Transverse colon (tissue), 4 donors: ENCODE results near the gene UNC13B.

Experiments
- EP300 ChIP-seq: sonication (generic); formaldehyde crosslinking; IDR thresholded peaks from one replicate; pipeline ENCODE4 v1.6.1; 2017; ENCODE audit warnings: antibody characterized with exemption, low read depth
- POLR2A ChIP-seq: fragments of 450-650 bp; IDR thresholded peaks from one replicate; pipeline ENCODE4 v1.6.1; 2016; ENCODE audit warnings: antibody characterized with exemption, mild to moderate bottlenecking, moderate library complexity
- POLR2AphosphoS5 ChIP-seq, 3 donors: sonication (generic); formaldehyde crosslinking; IDR thresholded peaks; one replicate each; pipeline ENCODE4 v1.6.1; 2016; ENCODE audit warnings: antibody characterized with exemption in 3 of 3
- TF ChIP-seq, protein P1 (sequence below), 5 experiments: fragments of 200-600 bp in 3 of 5; fragments of 450-650 bp in 2 of 5; sonication (generic) in 3 of 5; IDR thresholded peaks; 1 replicate in 2 of 5; 2 replicates in 3 of 5; pipeline ENCODE4 v1.5.1; 2016 to 2017; ENCODE audit warnings: antibody characterized with exemption in 5 of 5, inconsistent platforms in 3 of 5, mild to moderate bottlenecking in 2 of 5, moderate library complexity in 1 of 5

DNA sequence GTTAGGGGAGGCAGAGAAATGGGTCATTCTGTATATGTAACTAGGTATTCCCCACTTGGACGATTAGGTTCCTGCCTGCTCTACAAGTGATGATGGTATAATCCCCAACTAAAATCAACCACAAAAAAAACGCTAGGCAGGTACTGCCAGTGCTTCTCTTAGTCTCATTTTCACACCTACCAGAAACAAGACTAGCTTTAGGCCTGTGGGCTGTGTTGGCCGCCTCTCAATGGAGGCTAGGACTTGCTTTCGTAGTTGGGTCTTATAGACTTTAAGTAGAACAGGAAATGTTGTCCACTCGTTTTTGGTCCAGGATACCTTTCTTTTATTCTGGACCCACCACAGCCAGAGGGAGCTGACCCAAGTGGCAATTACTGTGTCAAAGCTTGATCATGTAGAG lies 111.8 kb downstream of the UNC13B start:
- TF ChIP-seq, protein P1, sequence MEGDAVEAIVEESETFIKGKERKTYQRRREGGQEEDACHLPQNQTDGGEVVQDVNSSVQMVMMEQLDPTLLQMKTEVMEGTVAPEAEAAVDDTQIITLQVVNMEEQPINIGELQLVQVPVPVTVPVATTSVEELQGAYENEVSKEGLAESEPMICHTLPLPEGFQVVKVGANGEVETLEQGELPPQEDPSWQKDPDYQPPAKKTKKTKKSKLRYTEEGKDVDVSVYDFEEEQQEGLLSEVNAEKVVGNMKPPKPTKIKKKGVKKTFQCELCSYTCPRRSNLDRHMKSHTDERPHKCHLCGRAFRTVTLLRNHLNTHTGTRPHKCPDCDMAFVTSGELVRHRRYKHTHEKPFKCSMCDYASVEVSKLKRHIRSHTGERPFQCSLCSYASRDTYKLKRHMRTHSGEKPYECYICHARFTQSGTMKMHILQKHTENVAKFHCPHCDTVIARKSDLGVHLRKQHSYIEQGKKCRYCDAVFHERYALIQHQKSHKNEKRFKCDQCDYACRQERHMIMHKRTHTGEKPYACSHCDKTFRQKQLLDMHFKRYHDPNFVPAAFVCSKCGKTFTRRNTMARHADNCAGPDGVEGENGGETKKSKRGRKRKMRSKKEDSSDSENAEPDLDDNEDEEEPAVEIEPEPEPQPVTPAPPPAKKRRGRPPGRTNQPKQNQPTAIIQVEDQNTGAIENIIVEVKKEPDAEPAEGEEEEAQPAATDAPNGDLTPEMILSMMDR (IDR thresholded peaks at IDR 0.05), result no peak
- TF ChIP-seq POLR2A (no peak), EP300 (no peak), POLR2AphosphoS5 (IDR thresholded peaks at IDR 0.05) (no peak)
